CD4-positive, alpha-beta T cell treated with Interleukin-6 at 100 ng/mL for 8 hours (primary cell): ENCODE measurements around the gene TAS2R1.

Source experiments
- DNase-seq: peaks from one replicate; pipeline ENCODE4 v3.0.0-alpha.2; 2020; ENCODE audit warnings: mixed read lengths, low spot score

The TAS2R1 gene

DNA sequence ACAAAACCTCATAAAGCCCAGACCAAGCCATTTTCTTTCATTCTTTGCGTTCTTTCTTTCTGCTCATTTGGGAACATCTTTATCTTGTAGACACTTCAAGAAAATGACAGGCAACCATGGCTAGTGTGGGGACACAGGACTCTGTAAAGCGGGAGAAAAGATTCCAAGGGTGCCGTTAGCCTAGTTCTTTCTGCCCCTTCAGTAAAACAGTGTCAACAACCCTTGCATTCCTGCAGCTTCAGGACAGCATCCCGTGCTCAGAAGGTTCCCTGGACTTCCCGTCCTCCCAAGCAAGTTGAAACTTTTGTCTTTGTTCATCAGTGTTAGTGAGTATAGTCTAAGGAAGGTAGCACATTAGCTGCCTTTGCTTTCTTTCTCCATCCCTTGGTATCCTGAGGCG, 41.9 kb downstream of the TAS2R1 start:
- no peak for DNase-seq

DNA sequence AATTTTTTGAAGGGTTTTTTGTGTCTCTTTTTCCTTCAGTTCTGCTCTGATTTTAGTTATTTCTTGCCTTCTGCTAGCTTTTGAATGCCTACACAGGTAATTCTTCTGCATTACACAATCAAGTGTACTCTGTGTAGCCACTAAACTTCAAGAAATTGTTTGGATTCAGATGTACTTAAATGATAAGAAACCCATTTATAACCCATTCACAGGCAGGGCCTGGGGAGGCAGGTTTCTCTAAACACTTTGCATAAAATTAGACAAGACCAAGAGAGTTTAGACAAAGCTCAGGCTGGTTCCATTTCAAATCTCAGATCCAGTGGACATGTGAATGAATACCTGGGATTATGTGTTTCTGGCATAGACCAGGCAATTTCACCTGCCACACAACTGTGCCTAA, 43.0 kb downstream of the TAS2R1 start:
- no peak for DNase-seq

GRCh38 chr5:9582406-9582805, 47.7 kb downstream of the TAS2R1 start:
- DNase-seq = no peak
